Cardiac fibroblast (primary cell): Measurements from ENCODE around the gene DDR2.

Source experiments
- DNase-seq, 2 donors: peaks; one replicate each; pipeline versions ENCODE4 v3.0.0 to v3.0.0-alpha.2; 2010; ENCODE audit warnings: low read depth in 2 of 2
- H3K4me3 ChIP-seq, 2 donors: replicated peaks in 1 of 2; 1 replicate in 1 of 2; 2 replicates in 1 of 2; pipeline ENCODE4 v1.5.1; 2011; ENCODE audit warnings: low read depth in 2 of 2, low read length in 2 of 2, mild to moderate bottlenecking in 2 of 2, moderate library complexity in 1 of 2
- TF ChIP-seq, protein P1 (sequence below): IDR thresholded peaks from one replicate; pipeline ENCODE4 v1.5.1; 2011; ENCODE audit warnings: low read depth, mild to moderate bottlenecking, low read length, inconsistent platforms

DDR2 gene

DNA sequence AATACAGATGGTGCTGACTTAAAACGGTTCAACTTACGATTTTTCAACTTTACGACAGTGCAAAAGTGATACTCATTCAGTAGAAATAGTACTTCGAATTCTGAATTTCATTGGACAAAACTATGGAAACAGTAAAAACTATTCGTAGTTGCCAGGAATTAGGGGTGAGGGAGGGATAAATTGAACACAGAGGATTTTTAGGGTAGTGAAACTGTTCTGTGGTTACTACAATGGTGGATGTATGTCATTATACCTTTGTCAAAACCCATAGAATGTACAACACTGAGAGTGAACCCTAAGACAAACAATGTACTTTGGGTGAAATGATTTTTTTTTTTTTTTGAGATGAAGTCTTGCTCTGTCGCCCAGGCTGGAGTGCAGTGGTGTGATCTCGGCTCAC is 7.5 kb downstream of the DDR2 start:
- TF ChIP-seq, protein P1, sequence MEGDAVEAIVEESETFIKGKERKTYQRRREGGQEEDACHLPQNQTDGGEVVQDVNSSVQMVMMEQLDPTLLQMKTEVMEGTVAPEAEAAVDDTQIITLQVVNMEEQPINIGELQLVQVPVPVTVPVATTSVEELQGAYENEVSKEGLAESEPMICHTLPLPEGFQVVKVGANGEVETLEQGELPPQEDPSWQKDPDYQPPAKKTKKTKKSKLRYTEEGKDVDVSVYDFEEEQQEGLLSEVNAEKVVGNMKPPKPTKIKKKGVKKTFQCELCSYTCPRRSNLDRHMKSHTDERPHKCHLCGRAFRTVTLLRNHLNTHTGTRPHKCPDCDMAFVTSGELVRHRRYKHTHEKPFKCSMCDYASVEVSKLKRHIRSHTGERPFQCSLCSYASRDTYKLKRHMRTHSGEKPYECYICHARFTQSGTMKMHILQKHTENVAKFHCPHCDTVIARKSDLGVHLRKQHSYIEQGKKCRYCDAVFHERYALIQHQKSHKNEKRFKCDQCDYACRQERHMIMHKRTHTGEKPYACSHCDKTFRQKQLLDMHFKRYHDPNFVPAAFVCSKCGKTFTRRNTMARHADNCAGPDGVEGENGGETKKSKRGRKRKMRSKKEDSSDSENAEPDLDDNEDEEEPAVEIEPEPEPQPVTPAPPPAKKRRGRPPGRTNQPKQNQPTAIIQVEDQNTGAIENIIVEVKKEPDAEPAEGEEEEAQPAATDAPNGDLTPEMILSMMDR: no peak

DNA sequence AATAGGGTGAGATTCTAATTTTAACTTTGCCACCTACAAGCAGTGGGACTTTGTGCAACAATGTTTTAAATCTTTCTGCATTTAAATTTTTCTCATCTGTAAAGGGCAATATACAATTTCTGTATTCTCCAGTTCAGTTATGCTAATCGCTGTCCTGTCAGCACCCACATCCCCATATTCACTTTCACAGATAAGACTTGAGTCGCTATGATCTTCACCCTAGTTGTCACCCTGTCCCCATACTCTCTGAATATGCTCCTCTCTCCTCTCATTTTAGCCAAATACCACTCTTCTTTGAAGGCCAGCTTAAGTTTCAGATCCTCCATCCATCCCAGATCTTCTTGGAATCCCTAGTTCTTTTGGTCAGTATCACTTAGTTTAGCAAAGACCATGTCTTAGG is 8.8 kb downstream of the DDR2 start:
- no peak for DNase-seq
- TF ChIP-seq, protein P1: no peak
- H3K4me3 ChIP-seq: no peak overlapping the region

More for the DNA sequence above, 7.5 kb downstream of the DDR2 start:
- H3K4me3 ChIP-seq: no peak overlapping the region
- no peak for DNase-seq

DNA sequence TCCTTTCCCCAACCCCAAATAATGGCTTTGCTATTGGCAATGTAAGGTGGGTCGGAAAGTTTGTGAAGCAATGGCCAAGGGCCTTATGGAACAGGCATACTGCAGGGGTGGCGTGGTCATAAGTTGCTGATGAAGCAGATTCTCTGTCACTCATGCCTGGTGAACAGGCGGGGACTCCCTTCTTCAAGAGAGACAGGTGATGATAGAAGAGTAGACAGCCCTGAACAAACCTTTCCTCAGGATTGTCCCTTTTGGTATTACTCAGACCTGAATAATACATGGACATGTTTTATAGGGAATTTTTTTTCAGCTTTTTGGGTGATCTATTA is 12.7 kb downstream of the DDR2 start:
- no peak for DNase-seq
- H3K4me3 ChIP-seq: no peak overlapping the region
- TF ChIP-seq, protein P1: no peak

DNA sequence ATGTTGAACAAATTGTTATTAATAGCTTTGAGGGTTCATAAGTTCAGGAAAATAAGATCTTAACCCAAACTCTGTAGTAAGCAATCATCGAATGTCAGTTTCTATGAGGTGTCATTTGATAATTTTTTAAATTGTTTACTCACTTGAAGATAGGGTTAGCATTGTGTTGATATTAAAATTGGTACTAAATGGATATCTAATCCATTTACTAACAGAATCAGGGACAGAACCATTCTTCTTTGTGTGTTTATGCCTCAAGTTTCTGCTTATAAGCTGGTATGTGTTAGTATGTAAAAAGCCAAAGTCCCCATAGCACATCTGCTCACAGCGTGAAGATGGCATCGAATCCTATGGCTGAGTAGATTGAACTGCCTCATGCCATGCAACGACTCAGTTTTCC is 13.4 kb downstream of the DDR2 start:
- no peak for DNase-seq
- H3K4me3 ChIP-seq: no peak overlapping the region
- TF ChIP-seq, protein P1: no peak

DNA sequence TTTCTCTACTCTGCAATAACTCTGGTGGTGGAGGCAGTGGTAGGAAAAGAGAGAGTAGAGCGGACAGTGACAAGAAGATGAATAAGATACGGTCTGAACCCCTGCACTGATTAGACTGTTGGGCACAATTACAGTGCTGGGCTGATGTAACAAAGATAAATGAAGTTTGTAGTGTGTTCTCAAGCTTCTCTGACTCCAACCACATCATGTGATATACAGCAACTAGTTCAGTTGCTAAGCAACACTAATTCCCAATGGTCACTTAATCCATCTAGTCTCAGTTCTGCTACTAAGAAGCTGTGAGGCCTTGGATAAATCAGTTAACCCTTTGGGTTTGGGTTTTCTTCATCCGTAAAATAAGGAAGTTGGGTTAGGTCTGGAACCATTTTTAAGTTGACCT is 17.3 kb downstream of the DDR2 start:
- no peak overlapping the region for H3K4me3 ChIP-seq

DNA sequence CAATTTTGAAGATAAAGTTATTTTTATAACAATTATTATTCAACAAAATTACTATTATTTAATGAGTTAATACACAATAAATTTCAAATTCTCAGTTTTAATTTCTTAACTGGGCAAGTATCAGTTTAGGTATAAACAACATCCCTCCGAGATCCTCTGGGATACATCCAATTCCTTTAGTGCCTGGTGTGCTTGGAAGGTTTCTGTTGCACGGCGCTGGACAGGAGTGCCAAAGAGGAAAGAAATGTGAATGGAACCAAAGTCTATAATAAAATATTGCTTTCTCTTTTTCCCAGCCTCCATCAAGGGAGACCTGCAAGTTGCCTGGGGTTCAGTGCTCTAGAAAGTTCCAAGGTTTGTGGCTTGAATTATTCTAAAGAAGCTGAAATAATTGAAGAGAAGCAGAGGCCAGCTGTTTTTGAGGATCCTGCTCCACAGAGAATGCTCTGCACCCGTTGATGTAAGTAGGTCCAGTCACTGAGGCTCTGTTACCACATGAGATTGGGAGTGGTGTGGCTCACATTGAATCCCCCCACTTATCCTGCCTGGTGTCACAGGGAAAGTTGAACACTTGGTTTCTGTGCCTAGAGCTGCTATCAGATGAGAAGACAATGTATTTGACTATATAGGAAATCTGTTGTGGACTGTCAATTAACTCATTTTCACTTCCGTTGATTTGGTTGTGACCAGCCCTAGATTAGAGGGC is 22.8 kb downstream of the DDR2 start:
- TF ChIP-seq, protein P1: no peak
- H3K4me3 ChIP-seq: no peak overlapping the region
- DNase-seq: no peak

More for the DNA sequence above, 17.3 kb downstream of the DDR2 start:
- DNase-seq: no peak
- TF ChIP-seq, protein P1: no peak

DNA sequence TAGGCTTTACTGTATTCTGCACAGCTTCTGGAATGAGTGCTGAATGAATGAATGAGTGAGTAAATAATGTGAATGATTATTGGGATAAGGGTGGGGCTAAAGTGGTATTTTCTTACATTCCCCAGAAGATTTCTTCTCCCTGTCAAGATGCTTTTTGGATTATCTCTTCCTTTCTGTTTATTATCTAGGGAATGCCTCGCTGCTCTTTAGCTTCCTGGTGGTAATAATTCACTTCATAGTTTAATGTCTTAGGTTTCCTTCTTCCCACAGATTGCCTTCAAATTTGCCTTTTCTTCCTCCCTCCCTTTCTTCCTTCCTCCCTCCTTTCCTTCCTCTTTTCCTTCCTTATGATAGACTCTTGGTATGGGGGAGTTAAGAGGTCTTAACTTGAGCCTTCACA is 24.0 kb downstream of the DDR2 start:
- TF ChIP-seq, protein P1: no peak
- no peak for DNase-seq
- H3K4me3 ChIP-seq: no peak overlapping the region
